HuH-7 (cell line): ENCODE measurements around the gene NAV2.
A peak's percentile ranks its signal among the peaks of the same experiment; 100 is the strongest.

Source experiments
- DNase-seq: peaks from one replicate; pipeline ENCODE4 v3.0.0; 2011; ENCODE audit warnings: low spot score

NAV2 gene

GRCh38 chr11:19864141-19865140, 151.8 kb downstream of the NAV2 start:
- peak; percentile 8 for DNase-seq

GRCh38 chr11:19866037-19866436, 153.4 kb downstream of the NAV2 start:
- no peak for DNase-seq

GRCh38 chr11:19866521-19866920, 153.9 kb downstream of the NAV2 start:
- no peak for DNase-seq

GRCh38 chr11:19867064-19867463, 154.4 kb downstream of the NAV2 start:
- DNase-seq: no peak

- DNase-seq: no peak
Observed at GRCh38 chr11:19868281-19868821, 155.7 kb downstream of the NAV2 start.

GRCh38 chr11:19868871-19869270, 156.2 kb downstream of the NAV2 start:
- DNase-seq: no peak

- no peak for DNase-seq
Observed at GRCh38 chr11:19869466-19869865, 156.8 kb downstream of the NAV2 start.

- DNase-seq: no peak
Observed at GRCh38 chr11:19869946-19870589, 157.4 kb downstream of the NAV2 start.

GRCh38 chr11:19871531-19871930, 158.9 kb downstream of the NAV2 start:
- no peak for DNase-seq

GRCh38 chr11:19872512-19873145, 160.0 kb downstream of the NAV2 start:
- DNase-seq: no peak

- DNase-seq: no peak
Observed at GRCh38 chr11:19873730-19874129, 161.1 kb downstream of the NAV2 start.

GRCh38 chr11:19874266-19874665, 161.6 kb downstream of the NAV2 start:
- DNase-seq: no peak

- DNase-seq: no peak
Observed at GRCh38 chr11:19876750-19877149, 164.1 kb downstream of the NAV2 start.

GRCh38 chr11:19878520-19878919, 165.9 kb downstream of the NAV2 start:
- DNase-seq: no peak

GRCh38 chr11:19879307-19880087, 166.9 kb downstream of the NAV2 start:
- DNase-seq: no peak

- no peak for DNase-seq
Observed at GRCh38 chr11:19880088-19880345, 167.4 kb downstream of the NAV2 start.

GRCh38 chr11:19881177-19881576, 168.5 kb downstream of the NAV2 start:
- no peak for DNase-seq

- DNase-seq: no peak
Observed at GRCh38 chr11:19882356-19882755, 169.7 kb downstream of the NAV2 start.

GRCh38 chr11:19886498-19886897, 173.9 kb downstream of the NAV2 start:
- DNase-seq: no peak

- no peak for DNase-seq
Observed at GRCh38 chr11:19887842-19888241, 175.2 kb downstream of the NAV2 start.

GRCh38 chr11:19889531-19889930, 176.9 kb downstream of the NAV2 start:
- no peak for DNase-seq

- DNase-seq: no peak
Observed at GRCh38 chr11:19890308-19890707, 177.7 kb downstream of the NAV2 start.
